Non-pigmented ciliary epithelial cell (primary cell): ENCODE results near the gene SLC25A24.
"Not testable (repeated sequence)": the region's sequence is repeated elsewhere in the genome, so short reads cannot be mapped to it uniquely, and the experiment has no call there.

Experiments
- DNase-seq: peaks from one replicate; pipeline ENCODE4 v3.0.0-alpha.2; 2010; ENCODE audit warnings: low read depth

The SLC25A24 gene

GRCh38 chr1:108194051-108194450 is 6.1 kb downstream of the SLC25A24 start:
- DNase-seq, result no peak

GRCh38 chr1:108193333-108193732 is 6.8 kb downstream of the SLC25A24 start:
- DNase-seq, result no peak

- DNase-seq, result no peak
These were observed 7.6 kb downstream of the SLC25A24 start for GRCh38 chr1:108192581-108192980.

- DNase-seq, result no peak
These were observed 9.3 kb downstream of the SLC25A24 start for GRCh38 chr1:108190686-108191416.

GRCh38 chr1:108190001-108190634 is 10.0 kb downstream of the SLC25A24 start:
- DNase-seq, result no peak

DNA sequence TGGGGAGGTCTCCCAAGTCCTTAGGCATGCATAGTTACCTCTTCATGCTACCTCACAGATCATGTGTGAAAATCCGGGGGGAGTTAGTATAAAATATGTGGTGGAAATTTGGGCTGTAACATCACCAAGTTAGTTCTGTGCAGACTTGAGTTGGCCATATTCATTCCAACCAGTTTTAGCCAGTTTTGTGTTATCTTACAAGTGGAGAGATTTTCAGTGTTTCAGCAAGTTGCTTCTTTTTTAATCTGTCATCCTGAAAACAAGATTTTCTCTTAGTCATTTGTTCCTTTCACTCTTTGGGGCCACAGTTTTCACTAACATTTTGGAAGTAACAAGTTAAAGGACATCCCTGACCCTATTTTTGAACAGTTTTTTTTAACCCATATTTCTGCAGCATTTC is 11.3 kb downstream of the SLC25A24 start:
- no peak for DNase-seq

DNA sequence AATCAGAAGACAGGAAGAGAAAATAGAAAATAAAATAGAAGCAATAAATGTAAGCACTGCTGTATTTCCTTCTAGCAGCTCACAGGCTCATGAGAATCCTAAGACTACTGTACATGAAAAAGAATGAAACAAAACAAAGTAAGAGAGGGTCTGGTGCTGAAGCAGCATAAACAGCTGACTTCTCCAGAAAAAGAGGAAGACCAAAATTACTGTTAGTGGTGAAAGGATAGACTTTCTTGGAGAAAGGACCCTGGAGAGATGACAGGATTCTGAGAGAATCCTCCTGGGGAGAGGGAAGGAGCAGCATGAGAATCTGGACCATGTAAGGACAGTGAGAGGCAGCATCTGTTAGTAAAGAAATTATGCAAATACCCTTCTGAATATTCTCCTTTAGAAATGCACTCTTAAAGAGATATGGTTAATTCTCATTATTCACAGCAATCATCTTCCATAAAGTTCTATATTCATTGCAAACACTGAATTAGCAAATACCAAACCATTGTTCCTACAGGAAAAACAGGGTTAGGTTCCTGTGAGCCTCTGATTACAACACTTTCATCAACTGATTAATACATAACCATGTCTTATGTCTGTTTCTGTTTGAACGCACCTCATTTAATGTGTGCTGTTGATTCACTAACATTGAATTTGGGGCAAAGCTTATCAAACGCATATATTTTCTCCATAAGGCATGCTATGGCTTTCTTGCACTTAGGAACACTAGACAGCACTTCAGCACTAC is 17.0 kb downstream of the SLC25A24 start:
- DNase-seq, result no peak

GRCh38 chr1:108179018-108179417 is 21.1 kb downstream of the SLC25A24 start:
- no peak for DNase-seq

DNA sequence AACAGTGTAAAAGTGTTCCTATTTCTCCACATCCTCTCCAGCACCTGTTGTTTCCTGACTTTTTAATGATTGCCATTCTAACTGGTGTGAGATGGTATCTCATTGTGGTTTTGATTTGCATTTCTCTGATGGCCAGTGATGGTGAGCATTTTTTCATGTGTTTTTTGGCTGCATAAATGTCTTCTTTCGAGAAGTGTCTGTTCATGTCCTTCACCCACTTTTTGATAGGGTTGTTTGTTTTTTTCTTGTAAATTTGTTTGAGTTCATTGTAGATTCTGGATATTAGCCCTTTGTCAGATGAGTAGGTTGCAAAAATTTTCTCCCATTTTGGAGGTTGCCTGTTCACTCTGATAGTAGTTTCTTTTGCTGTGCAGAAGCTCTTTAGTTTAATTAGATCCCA is 37.7 kb downstream of the SLC25A24 start:
- DNase-seq, result not testable (repeated sequence)

- not testable (repeated sequence) for DNase-seq
These were observed 40.2 kb downstream of the SLC25A24 start for GRCh38 chr1:108159951-108160350.

DNA sequence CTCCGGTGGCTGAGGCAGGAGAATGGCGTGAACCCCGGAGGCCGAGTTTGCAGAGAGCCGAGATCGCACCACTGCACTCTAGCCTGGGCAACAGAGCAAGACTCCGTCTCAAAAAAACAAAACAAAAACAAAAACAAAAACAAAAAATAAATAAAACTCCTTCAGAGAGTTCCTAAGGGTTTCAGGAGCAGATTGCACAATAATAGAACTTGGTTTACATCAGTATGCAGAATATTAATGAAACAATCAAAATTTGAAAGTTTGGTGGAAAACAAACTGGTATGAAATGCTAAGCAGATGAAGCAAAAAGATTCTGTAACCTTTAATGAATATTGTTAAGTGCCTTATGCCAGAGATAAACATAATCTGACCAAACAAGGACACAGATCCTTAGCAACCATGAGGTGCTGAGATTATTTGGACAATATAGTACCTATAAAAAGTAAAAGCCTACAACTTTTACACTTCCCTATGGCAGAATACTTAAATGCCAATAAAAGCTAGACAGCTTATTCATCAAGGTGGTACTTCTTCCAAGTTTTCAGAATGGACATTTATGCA is 41.2 kb downstream of the SLC25A24 start:
- no peak for DNase-seq

DNA sequence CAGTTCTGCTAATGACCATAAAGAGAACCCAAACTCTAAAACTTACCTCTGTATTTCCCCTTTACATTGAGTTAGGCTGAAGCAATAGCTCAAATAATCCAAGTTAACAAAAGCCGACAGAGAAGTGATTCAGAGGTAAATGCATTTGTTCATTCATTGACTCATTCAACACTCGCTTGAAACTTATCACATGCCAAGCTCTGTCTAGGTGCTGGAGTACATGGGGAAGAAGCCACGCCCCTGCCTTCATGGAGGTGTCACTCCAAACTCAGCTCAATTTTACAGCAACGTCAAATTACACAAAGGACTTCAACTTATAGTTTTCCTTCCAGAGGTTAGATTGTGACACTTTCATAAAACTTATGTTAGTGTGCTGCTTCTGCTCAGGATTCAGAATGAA is 45.8 kb downstream of the SLC25A24 start:
- no peak for DNase-seq

- DNase-seq, result no peak
These were observed 47.3 kb downstream of the SLC25A24 start for GRCh38 chr1:108152782-108153222.

- DNase-seq, result no peak
These were observed 48.6 kb downstream of the SLC25A24 start for GRCh38 chr1:108151548-108151947.

DNA sequence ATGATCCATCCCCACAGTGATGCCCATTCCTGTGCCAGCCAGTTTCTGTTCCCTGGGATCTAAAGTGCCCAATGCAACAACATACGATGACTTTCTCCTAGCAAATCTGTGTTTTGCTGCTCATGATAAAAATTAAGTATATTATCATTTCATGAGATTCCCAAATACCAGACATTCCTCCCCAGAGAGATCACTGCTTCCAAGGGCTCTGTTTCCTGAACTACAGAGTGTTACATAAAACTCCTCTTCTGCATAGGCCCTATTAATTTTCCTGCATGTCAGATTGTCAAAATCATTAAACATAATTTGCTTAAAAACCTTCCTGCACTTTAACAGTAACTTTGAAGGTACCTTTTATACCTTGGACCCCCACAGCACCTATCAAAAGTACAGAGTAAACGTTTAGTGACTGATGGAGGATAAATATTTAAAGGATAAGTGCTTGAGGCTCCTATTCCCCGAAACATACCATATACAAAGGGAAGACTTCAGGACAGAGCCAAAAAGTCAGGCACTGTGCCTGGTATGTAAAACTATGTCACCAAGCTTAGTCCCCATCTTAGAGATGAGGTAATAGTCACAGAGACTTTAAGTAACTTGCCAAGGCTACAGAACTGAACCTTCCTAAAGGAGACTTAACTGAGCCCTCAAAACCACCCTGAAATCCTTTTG is 50.2 kb downstream of the SLC25A24 start:
- DNase-seq, result no peak

- DNase-seq, result not testable (repeated sequence)
These were observed 55.6 kb downstream of the SLC25A24 start for GRCh38 chr1:108144569-108144968.

DNA sequence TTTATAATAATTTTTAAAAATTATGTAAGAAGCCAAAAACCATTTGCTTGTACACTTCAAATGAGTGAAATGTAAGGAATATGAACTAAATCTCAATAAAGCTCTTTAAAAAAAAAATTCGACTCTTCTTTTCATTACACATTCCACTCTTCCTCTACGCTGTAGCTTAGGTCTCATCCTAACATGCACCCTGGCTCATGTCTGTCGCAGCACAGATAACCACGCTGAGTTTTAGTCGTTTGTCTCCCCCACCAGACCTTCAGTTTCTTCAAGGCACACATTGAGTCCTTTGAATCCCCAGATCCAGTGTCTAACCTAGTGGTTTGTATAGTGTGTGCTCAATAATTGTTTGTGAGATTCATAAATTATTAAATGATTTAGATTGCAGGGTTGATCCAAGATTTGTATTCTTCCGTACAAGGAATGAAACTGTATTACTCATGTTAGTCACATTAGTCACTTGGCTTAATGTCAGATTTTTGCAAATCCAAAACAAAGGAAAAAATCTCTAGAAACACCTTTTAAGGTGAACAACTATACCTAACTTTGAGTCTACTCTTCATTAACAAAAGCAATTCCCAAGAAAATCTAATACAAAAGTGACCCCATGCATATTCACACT is 57.3 kb downstream of the SLC25A24 start:
- no peak for DNase-seq

GRCh38 chr1:108142258-108142657 is 57.9 kb downstream of the SLC25A24 start:
- no peak for DNase-seq

DNA sequence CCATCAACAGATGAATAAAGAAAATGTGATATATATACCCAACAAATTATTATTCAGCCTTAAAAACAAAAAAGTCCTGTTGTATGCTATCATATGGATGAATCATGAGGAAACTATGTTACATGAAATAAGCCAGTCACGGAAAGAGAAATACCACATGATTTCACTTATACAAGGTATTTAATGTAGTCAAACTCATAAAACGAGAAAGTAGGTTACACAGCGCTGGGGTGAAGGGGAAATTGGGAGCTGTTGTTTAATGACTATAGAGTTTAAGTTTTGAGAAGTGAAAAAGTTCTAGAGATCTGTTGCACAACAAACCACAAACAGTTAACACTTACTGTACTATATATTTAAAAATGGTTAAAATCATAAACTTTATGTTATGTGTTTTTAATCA is 58.5 kb downstream of the SLC25A24 start:
- DNase-seq, result no peak

- DNase-seq, result no peak
These were observed 59.2 kb downstream of the SLC25A24 start for GRCh38 chr1:108140936-108141335.

DNA sequence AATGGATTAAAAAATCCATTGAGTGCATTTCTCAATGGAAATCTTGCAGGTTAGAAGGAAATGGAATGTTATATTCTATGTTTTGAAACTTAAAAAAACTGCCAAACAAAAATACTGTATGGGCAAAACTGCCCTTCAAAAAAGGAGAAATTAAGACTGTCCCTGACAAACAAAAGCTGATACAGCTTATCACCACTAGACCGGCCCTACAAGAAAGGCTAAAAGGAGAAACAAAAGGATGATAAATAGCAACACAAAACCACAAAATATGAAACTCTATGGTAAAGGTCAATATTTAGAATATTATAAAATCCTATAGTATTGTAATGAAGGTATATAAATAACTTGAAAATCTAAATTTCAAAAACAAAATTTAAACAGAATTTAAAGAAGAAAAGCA is 60.0 kb downstream of the SLC25A24 start:
- no peak for DNase-seq

- not testable (repeated sequence) for DNase-seq
These were observed 60.6 kb downstream of the SLC25A24 start for GRCh38 chr1:108139555-108139954.
